G401.6 (cell line): ENCODE measurements around the gene HELQ.

Experiments used
- FAIRE-seq: peaks from 2 replicates; lab custom pipeline; 2012; peaks lifted over from hg19 to GRCh38; lab: Jason Lieb, UNC

Gene HELQ

GRCh38 chr4:83371235-83371634 lies 84.4 kb downstream of the HELQ start:
- no peak for FAIRE-seq

- FAIRE-seq = no peak
Observed at GRCh38 chr4:83370640-83370906, 85.0 kb downstream of the HELQ start.

DNA sequence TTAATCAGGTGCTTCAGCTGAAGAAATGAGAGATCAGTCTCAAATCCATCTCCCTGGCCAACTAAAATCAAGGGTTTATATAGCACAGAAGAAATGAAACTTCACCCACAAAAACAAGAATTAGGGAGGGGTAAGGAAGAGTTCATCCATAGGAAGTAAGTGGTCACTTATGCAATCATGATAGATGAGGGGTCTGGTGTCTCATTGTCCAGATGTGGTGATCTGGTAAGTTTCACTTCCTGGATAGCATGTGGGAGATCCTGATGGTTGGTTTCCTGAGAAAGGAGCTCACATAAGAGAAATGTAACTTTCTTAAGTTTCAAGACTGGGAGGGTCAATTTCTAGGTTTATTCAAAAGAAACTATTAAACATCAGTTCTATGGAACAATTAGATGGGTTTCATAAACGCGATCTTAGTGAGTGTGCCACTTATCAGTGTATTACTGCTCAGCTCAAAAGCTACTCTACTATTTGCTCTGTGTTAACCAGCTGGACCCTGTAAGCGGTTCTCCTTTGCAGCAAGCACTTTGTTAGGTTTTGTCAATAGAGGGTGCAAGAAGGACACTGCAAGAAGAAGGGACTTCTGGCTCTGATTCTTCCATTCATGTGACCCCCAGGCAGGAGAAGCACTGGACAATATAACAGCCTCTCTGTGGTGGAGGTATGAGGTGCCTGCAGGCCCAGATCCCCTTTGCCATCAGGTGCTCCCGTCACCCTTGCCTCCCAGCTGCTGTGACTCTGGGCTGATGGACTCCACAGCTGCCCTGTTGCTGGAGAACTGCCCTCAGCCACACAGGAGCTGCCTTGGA lies 85.6 kb downstream of the HELQ start:
- no peak for FAIRE-seq

GRCh38 chr4:83364312-83364711 lies 91.3 kb downstream of the HELQ start:
- no peak for FAIRE-seq

DNA sequence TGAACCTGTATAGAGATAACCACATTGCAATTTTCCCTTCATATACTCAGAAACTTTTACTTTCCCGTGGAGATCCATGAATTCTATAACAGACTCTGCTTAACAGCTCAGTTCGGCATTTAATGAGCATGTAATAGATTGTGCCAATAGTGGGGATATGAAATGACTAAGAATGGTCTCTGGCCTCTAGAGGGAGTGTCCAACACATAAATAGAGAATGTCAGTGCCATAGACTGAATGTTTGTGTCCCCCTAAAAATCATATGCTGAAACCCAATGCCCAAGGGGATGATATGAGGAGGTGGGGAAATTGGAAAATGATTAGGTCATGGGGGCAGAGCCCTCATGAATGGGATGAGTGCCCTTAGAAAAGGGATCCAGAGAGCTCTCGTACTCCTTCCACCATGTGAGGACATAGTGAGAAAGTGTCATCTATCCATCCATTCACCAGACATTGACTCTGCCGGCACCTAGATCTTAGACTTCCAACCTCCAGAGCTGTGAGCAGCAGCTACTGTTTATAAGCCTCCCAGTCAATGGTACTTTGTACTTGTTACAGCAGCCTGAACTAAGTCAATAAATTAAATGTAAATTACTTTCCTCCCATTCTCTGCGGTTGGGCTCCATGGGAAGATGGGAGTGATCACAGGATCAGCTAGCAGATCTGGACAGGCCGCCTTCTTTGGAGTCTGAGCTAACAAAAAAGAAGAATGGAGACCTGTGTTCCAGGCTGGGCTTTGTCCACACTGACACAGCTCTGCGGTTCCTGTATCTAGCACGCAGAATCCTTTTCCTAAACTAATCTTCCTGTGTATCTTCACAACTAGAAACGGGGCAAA lies 92.9 kb downstream of the HELQ start:
- no peak for FAIRE-seq

DNA sequence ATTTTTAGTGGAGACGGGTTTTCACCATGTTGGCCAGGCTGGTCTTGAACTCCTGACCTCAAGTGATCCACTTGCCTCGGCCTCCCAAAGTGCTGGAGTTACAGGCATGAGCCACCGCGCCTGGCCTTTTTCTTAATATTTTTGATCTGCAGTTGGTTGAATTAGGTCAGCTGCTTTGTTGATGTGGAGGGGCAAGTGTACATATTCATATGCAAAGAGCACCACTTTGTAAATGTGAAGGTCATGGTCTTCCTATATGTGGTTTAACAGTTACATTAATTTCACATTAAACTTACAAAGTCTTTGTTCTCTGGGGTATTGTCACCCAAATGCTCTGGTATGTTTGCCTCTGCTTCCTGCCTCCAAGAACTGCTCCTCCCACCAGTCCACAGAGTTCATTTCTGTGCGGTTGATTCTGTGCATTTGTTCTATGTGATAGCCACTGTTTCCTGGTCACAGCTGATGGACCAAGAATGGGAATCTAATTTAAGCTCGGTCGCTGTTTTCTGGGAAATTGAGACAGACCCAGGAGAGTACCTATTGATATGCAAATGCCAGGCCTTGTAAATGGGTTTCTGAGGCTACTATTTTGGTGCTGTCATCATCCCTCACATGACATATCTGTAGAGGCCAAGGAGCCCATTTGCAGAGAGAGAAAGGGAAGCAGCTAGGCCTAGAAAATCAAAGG lies 94.1 kb downstream of the HELQ start:
- no peak for FAIRE-seq

DNA sequence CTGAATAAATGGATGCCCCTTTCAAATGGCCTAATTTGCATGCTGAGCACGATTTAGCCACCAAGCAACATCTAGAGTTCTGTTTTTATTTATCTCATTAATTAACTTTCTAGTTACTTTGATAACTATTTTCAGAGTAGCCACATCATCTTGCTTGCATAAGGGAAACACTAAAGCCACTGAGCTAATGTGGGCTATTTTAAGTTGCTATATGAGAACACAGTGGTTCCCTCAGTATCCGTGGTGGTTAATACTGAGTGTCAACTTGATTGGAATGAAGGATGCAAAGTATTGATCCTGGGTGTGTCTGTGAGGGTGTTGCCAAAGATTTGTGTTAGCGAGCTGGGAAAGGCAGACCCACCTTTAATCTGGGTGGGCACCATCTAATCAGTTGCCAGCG lies 95.6 kb downstream of the HELQ start:
- FAIRE-seq = no peak

DNA sequence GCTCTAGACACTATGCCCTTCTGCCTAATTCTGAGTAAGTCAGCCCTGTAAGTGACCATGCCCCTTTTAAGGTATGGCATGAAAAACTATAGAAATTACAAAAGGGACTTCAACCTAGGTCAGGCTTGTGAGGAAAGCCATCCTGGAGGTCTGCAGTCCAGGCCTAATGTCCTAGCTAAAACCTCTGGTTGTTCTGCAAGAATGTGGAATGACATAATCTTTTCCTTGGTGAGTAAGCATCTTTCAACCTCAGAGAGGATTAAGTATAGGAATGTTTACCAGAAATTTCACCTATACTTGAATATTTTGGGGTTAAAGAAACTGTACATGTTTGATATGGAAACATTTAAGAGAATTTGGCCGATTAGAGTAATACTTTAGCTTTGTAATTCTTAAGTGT lies 97.2 kb downstream of the HELQ start:
- FAIRE-seq = no peak
